SK-N-SH treated with all-trans-retinoic acid at 6 μM for 48 hours (cell line): ENCODE results near the gene AATF.

Experiments
- ATAC-seq: fragments of 200-7000 bp; cut with Tn5 transposase; 3 replicates; pipeline ENCODE4 v1.9.1; 2020; ENCODE audit warnings: mild to moderate bottlenecking, moderate library complexity
- ARNTL ChIP-seq: fragments of 450-650 bp; formaldehyde crosslinking; IDR thresholded peaks from 2 replicates; pipeline ENCODE4 v1.5.0; 2020; ENCODE audit warnings: low read depth, mild to moderate bottlenecking, moderate library complexity, borderline replicate concordance
- BACH2 ChIP-seq: fragments of 250-450 bp; sonication (Bioruptor Pico); IDR thresholded peaks from 2 replicates; pipeline ENCODE4 v1.9.0; 2021; ENCODE audit warnings: mild to moderate bottlenecking, borderline replicate concordance
- CREB5 ChIP-seq: fragments of 250-450 bp; sonication (Bioruptor Pico); IDR thresholded peaks from 2 replicates; pipeline ENCODE4 v1.5.1; 2020; ENCODE audit warnings: low read depth, mild to moderate bottlenecking, moderate library complexity
- CSDC2 ChIP-seq: fragments of 250-450 bp; sonication (Bioruptor Pico); IDR thresholded peaks from 2 replicates; pipeline ENCODE4 v1.5.0; 2020; ENCODE audit warnings: mild to moderate bottlenecking, moderate library complexity
- CSRNP3 ChIP-seq: fragments of 250-450 bp; sonication (Bioruptor Pico); IDR thresholded peaks from 2 replicates; pipeline ENCODE4 v1.5.1; 2021; ENCODE audit warnings: mild to moderate bottlenecking, moderate library complexity
- ESRRG ChIP-seq: fragments of 250-450 bp; sonication (Bioruptor Pico); IDR thresholded peaks from 2 replicates; pipeline ENCODE4 v1.6.1; 2021; ENCODE audit warnings: mild to moderate bottlenecking
- GLIS3 ChIP-seq: fragments of 250-450 bp; sonication (Bioruptor Pico); IDR thresholded peaks from 2 replicates; pipeline ENCODE4 v1.5.0; 2020; ENCODE audit warnings: mild to moderate bottlenecking, moderate library complexity
- ISL1 ChIP-seq: fragments of 250-450 bp; sonication (Bioruptor Pico); IDR thresholded peaks from 2 replicates; pipeline ENCODE4 v2.1.2; 2022; ENCODE audit warnings: mild to moderate bottlenecking, moderate library complexity
- OSR1 ChIP-seq: fragments of 250-450 bp; sonication (Bioruptor Pico); IDR thresholded peaks from 2 replicates; pipeline ENCODE4 v1.8.0; 2022; ENCODE audit warnings: moderate library complexity, mild to moderate bottlenecking, inconsistent platforms
- POU6F1 ChIP-seq: fragments of 250-450 bp; sonication (Bioruptor Pico); IDR thresholded peaks from 2 replicates; pipeline ENCODE4 v1.8.0; 2021; ENCODE audit warnings: low read depth, mild to moderate bottlenecking, moderate library complexity, borderline replicate concordance
- PPARA ChIP-seq: fragments of 250-450 bp; sonication (Bioruptor Pico); IDR thresholded peaks from 2 replicates; pipeline ENCODE4 v1.5.0; 2020; ENCODE audit warnings: mild to moderate bottlenecking, borderline replicate concordance
- RARB ChIP-seq: fragments of 250-450 bp; sonication (Bioruptor Pico); IDR thresholded peaks from 2 replicates; pipeline ENCODE4 v1.8.0; 2021; ENCODE audit warnings: mild to moderate bottlenecking, moderate library complexity
- SNAI2 ChIP-seq: fragments of 250-450 bp; sonication (Bioruptor Pico); IDR thresholded peaks from 2 replicates; pipeline ENCODE4 v1.5.0; 2020; ENCODE audit warnings: mild to moderate bottlenecking, moderate library complexity
- TCF4 ChIP-seq: fragments of 250-450 bp; sonication (Bioruptor Pico); IDR thresholded peaks from 2 replicates; pipeline ENCODE4 v1.8.0; 2021; ENCODE audit warnings: mild to moderate bottlenecking, moderate library complexity, borderline replicate concordance
- TOX ChIP-seq: fragments of 250-450 bp; sonication (Bioruptor Pico); IDR thresholded peaks from 2 replicates; pipeline ENCODE4 v1.8.0; 2021; ENCODE audit warnings: mild to moderate bottlenecking, moderate library complexity, borderline replicate concordance
- TSHZ2 ChIP-seq: fragments of 250-450 bp; sonication (Bioruptor Pico); IDR thresholded peaks from 2 replicates; pipeline ENCODE4 v1.5.0; 2020; ENCODE audit warnings: mild to moderate bottlenecking, moderate library complexity
- ZC3H10 ChIP-seq: fragments of 250-450 bp; sonication (Bioruptor Pico); IDR thresholded peaks from 2 replicates; pipeline ENCODE4 v1.5.1; 2021; ENCODE audit warnings: mild to moderate bottlenecking, moderate library complexity
- ZFP3 ChIP-seq: fragments of 250-450 bp; sonication (Bioruptor Pico); IDR thresholded peaks from 2 replicates; pipeline ENCODE4 v1.5.0; 2020; ENCODE audit warnings: mild to moderate bottlenecking, moderate library complexity
- ZFP30 ChIP-seq: fragments of 450-650 bp; formaldehyde crosslinking; IDR thresholded peaks from 2 replicates; pipeline ENCODE4 v1.5.0; 2022; ENCODE audit warnings: mild to moderate bottlenecking, moderate library complexity
- ZNF565 ChIP-seq: fragments of 450-650 bp; formaldehyde crosslinking; conservative IDR thresholded peaks from 2 replicates; pipeline ENCODE4 v1.5.0; 2020; ENCODE audit warnings: low read depth, mild to moderate bottlenecking, moderate library complexity
- ZNF70 ChIP-seq: fragments of 450-650 bp; formaldehyde crosslinking; IDR thresholded peaks from 2 replicates; pipeline ENCODE4 v1.5.0; 2020; ENCODE audit warnings: mild to moderate bottlenecking, moderate library complexity
- ZNF8 ChIP-seq: fragments of 450-650 bp; formaldehyde crosslinking; IDR thresholded peaks from 2 replicates; pipeline ENCODE4 v1.5.0; 2020; ENCODE audit warnings: mild to moderate bottlenecking, moderate library complexity

Gene AATF

GRCh38 chr17:36941265-36942010 lies 7.3 kb upstream of the AATF start (continued):
- no peak for TF ChIP-seq CSRNP3 (CRISPR knock-in tag)
- no peak for TF ChIP-seq CSDC2 (CRISPR knock-in tag)
- no peak for TF ChIP-seq GLIS3
- no peak for TF ChIP-seq ZNF70 (CRISPR knock-in tag)
- no peak for TF ChIP-seq ESRRG (CRISPR knock-in tag)

- TF ChIP-seq CSRNP3 (CRISPR knock-in tag) (no peak), CREB5 (CRISPR knock-in tag) (no peak), TSHZ2 (CRISPR knock-in tag) (no peak), ZNF8 (CRISPR knock-in tag) (no peak), ZNF565 (CRISPR knock-in tag) (no peak), ISL1 (CRISPR knock-in tag) (no peak), TOX (CRISPR knock-in tag) (no peak), SNAI2 (CRISPR knock-in tag) (no peak), ZFP3 (no peak), ESRRG (CRISPR knock-in tag) (no peak), TCF4 (CRISPR knock-in tag) (no peak), ZC3H10 (CRISPR knock-in tag) (no peak), ZNF70 (CRISPR knock-in tag) (no peak), OSR1 (CRISPR knock-in tag) (no peak), ZFP30 (CRISPR knock-in tag) (no peak), RARB (no peak)
- 0 out of 3 replicates have a peak, but pooled peaks have one; percentile 8 for ATAC-seq
These were observed 6.6 kb upstream of the AATF start for GRCh38 chr17:36942019-36942599.

- TF ChIP-seq TOX (CRISPR knock-in tag) (no peak), CREB5 (CRISPR knock-in tag) (no peak), ESRRG (CRISPR knock-in tag) (no peak), ZNF565 (CRISPR knock-in tag) (no peak), TCF4 (CRISPR knock-in tag) (no peak), GLIS3 (no peak), ZNF8 (CRISPR knock-in tag) (no peak), ZC3H10 (CRISPR knock-in tag) (no peak), POU6F1 (CRISPR knock-in tag) (no peak), ISL1 (CRISPR knock-in tag) (no peak), PPARA (CRISPR knock-in tag) (no peak), OSR1 (CRISPR knock-in tag) (no peak), ZFP30 (CRISPR knock-in tag) (no peak), ARNTL (CRISPR knock-in tag) (no peak), SNAI2 (CRISPR knock-in tag) (no peak), RARB (no peak), CSRNP3 (CRISPR knock-in tag) (no peak), ZFP3 (no peak), CSDC2 (CRISPR knock-in tag) (no peak), BACH2 (CRISPR knock-in tag) (no peak)
- no peak for ATAC-seq
These were observed 6.1 kb upstream of the AATF start for GRCh38 chr17:36942631-36943125.
